Mesendoderm (in vitro differentiated cells): ENCODE measurements around the gene DENND5B. TPM values are rescaled to one million over a fixed set of nuclear protein-coding genes. Genes with fewer than 3 reads are reported as not detected.

ENCODE experiments used
- DNase-seq: peaks from one replicate; pipeline ENCODE4 v3.0.0; 2013
- H2AK5ac ChIP-seq: 2 replicates; pipeline ENCODE4 v1.6.1; 2013; ENCODE audit warnings: low read length, inconsistent platforms
- H2BK120ac ChIP-seq: 2 replicates; pipeline ENCODE4 v1.6.1; 2013; ENCODE audit warnings: low read depth, mild to moderate bottlenecking, low read length, moderate library complexity, mixed read lengths
- H2BK15ac ChIP-seq: replicated peaks from 2 replicates; pipeline ENCODE4 v1.6.1; 2013; ENCODE audit warnings: low read depth, mild to moderate bottlenecking, moderate library complexity
- H2BK5ac ChIP-seq: 2 replicates; pipeline ENCODE4 v1.6.1; 2013; ENCODE audit warnings: low read length, inconsistent platforms
- H3K18ac ChIP-seq: 2 replicates; pipeline ENCODE4 v1.6.1; 2013; ENCODE audit warnings: mild to moderate bottlenecking, low read length, mixed read lengths
- H3K23ac ChIP-seq: one replicate; pipeline ENCODE4 v1.6.1; 2013; ENCODE audit warnings: low read length
- H3K27ac ChIP-seq: 2 replicates; pipeline ENCODE4 v1.5.1; 2013; ENCODE audit warnings: low read depth, mild to moderate bottlenecking, inconsistent platforms, low read length, moderate library complexity
- H3K27me3 ChIP-seq: 2 replicates; pipeline ENCODE4 v1.6.1; 2013; ENCODE audit warnings: low read length, control low read depth, mild to moderate bottlenecking, inconsistent platforms; ENCODE audit not compliant: insufficient read depth, poor library complexity
- H3K36me3 ChIP-seq: 2 replicates; pipeline ENCODE4 v1.6.1; 2013; ENCODE audit warnings: low read length, inconsistent platforms; ENCODE audit not compliant: control insufficient read depth, insufficient read depth
- H3K4ac ChIP-seq: one replicate; pipeline ENCODE4 v1.6.1; 2013; ENCODE audit warnings: low read depth, mild to moderate bottlenecking, low read length, moderate library complexity
- H3K4me1 ChIP-seq: 2 replicates; pipeline ENCODE4 v1.6.1; 2013; ENCODE audit warnings: low read depth, low read length, inconsistent platforms; ENCODE audit not compliant: control insufficient read depth
- H3K4me2 ChIP-seq: 2 replicates; pipeline ENCODE4 v1.6.1; 2013; ENCODE audit warnings: low read length
- H3K4me3 ChIP-seq: 2 replicates; pipeline ENCODE4 v1.5.1; 2013; ENCODE audit warnings: mild to moderate bottlenecking, low read length
- H3K56ac ChIP-seq: one replicate; pipeline ENCODE4 v1.6.1; 2013; ENCODE audit warnings: low read length
- H3K79me1 ChIP-seq: 2 replicates; pipeline ENCODE4 v1.6.1; 2013; ENCODE audit warnings: low read length, inconsistent platforms
- H3K79me2 ChIP-seq: 2 replicates; pipeline ENCODE4 v1.6.1; 2013; ENCODE audit warnings: mild to moderate bottlenecking, low read length; ENCODE audit not compliant: control insufficient read depth, insufficient read depth
- H3K9ac ChIP-seq: 2 replicates; pipeline ENCODE4 v1.6.1; 2013; ENCODE audit warnings: low read length, inconsistent platforms
- H4K5ac ChIP-seq: one replicate; pipeline ENCODE4 v1.6.1; 2013; ENCODE audit warnings: low read length
- H4K8ac ChIP-seq: one replicate; pipeline ENCODE4 v1.6.1; 2013; ENCODE audit warnings: low read depth, mild to moderate bottlenecking, control low read depth, low read length, moderate library complexity
- WGBS: extraction: QIAGEN DNeasy Blood & Tissue Kit; methylation state at CpG from one replicate; pipeline ENCODE4 v1.1.7; 2013; ENCODE audit warnings: low lambda C conversion rate, missing lambda C conversion rate; ENCODE audit not compliant: insufficient coverage; ENCODE audit errors: extremely low coverage; 5-methylcytosine and 5-hydroxymethylcytosine counted together
- polyA plus RNA-seq, 2 experiments: library from polyadenylated mRNA; stranded (reverse); fragments of 200-250 nt; gene quantifications; one replicate each; pipeline ENCODE4 v1.2.3, GENCODE V29; 2013

The DENND5B gene
- 5.8 TPM for polyA plus RNA-seq (2013, experiment 1 of 2)
- 5.7 TPM for polyA plus RNA-seq (2013, experiment 2 of 2)

DNA sequence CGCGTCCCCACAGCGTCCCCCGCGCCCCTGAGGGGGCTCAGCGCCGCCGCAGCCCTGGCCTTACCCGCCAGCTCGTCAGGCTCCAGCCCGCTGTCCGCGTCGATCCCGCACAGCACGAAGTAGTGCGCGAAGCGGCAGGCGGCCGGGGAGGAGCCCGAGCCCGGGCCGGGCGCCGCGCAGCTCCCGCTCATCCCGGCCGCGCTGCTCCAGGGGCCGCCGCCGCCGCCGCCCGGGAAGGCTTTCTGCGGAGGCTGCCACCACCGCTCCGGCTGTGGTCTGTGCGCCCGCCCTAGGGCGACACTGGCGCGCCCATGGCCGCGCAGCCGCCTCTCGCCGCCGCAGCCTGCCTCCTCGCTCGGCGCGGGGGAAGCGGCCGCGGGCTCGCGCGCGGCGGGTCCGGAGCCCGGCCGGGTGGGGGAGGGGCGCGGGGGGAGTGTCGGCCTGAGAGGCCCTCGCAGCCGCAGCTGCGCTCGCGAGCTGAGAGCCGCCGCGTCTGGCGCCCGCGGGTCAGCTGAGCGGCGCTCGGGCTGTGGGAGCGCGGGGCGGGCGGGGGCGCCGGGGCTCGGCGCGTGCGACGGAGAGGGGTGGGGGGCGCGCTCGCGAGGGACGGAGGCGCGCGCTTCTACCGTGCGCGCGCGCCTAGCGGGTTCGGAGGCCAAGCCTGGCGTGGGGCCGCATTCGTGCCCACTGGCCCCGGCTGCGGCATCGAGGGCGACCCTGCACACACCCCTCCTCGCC, at the start of gene DENND5B:
TSS of gene DENND5B (minus strand) at position 495 of the 738 bp plus-strand sequence. CDS start at position 191, 304 bp downstream.
- H3K27me3 ChIP-seq: no peaks in the 10 kb centered on the region
- peak within 1 kb of the TSS; percentile 89 for H3K23ac ChIP-seq
- H4K8ac ChIP-seq: no peak within 1 kb of the TSS
- H3K4me1 ChIP-seq: peaks cover 4% of the 10 kb centered on the region
- H3K79me2 ChIP-seq: no peaks in the 10 kb centered on the region
- H3K56ac ChIP-seq: peak within 1 kb of the TSS; percentile 77
- H3K4me3 ChIP-seq: peak within 1 kb of the TSS; percentile 85
- peak within 1 kb of the TSS; percentile 57 for H3K9ac ChIP-seq
- no peak within 1 kb of the TSS for H2BK15ac ChIP-seq
- H2BK5ac ChIP-seq: no peak within 1 kb of the TSS
- H3K27ac ChIP-seq: peak within 1 kb of the TSS; percentile 35
- DNase-seq: peak; percentile 70
- H3K4ac ChIP-seq: peak within 1 kb of the TSS; percentile 27
- peak within 1 kb of the TSS; percentile 91 for H3K4me2 ChIP-seq
- no CpG with 5 or more reads among the region's 117 CpGs for WGBS
- no peak within 1 kb of the TSS for H4K5ac ChIP-seq
- H2AK5ac ChIP-seq: no peak within 1 kb of the TSS
- H2BK120ac ChIP-seq: no peak within 1 kb of the TSS
- peak within 1 kb of the TSS; percentile 95 for H3K18ac ChIP-seq
- H3K36me3 ChIP-seq: no peaks in the 10 kb centered on the region
- H3K79me1 ChIP-seq: peaks cover 2% of the 10 kb centered on the region

DNA sequence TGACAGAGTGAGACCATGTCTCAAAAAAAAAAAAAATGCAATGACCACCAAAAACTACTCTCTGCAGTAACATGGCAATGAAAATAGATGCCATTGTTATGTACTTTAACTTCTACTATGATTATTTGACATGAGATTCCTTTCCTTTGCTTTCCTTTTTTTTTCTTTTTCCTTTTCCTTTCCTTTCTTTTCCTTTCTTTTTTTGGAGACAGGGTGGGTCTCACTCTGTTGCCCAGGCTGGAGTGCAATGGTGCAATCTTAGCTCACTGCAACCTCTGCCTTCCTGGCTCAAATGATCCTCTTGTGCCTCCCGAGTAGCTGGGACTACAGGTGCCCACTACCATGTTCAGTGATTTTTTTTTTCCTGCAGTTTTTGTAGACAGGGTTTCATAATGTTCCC, 43.7 kb upstream of the DENND5B start:
- Histone ChIP-seq H3K79me2 (no peaks in the 10 kb centered on the region), H2AK5ac (no peak overlapping the region), H3K79me1 (no peaks in the 10 kb centered on the region), H3K4me3 (no peak overlapping the region), H4K5ac (no peak overlapping the region), H3K9ac (no peak overlapping the region), H2BK120ac (no peak overlapping the region), H2BK5ac (no peak overlapping the region), H3K4me2 (no peak overlapping the region), H3K4me1 (no peaks in the 10 kb centered on the region), H3K18ac (no peak overlapping the region), H3K36me3 (no peaks in the 10 kb centered on the region), H4K8ac (no peak overlapping the region), H3K27me3 (no peaks in the 10 kb centered on the region), H3K4ac (no peak overlapping the region), H2BK15ac (no peak overlapping the region), H3K27ac (no peak overlapping the region), H3K23ac (no peak overlapping the region), H3K56ac (no peak overlapping the region)
- no CpG with 5 or more reads among the region's 1 CpG for whole genome bisulfite sequencing
- DNase-seq: no peak

- Histone ChIP-seq H2BK15ac (no peak overlapping the region), H3K4me1 (no peaks in the 10 kb centered on the region), H3K4me2 (no peak overlapping the region), H3K9ac (no peak overlapping the region), H3K56ac (no peak overlapping the region), H2AK5ac (no peak overlapping the region), H2BK120ac (no peak overlapping the region), H3K79me2 (no peaks in the 10 kb centered on the region), H3K4me3 (no peak overlapping the region), H3K79me1 (no peaks in the 10 kb centered on the region), H3K23ac (no peak overlapping the region), H3K27me3 (no peaks in the 10 kb centered on the region), H3K27ac (no peak overlapping the region), H3K36me3 (no peaks in the 10 kb centered on the region), H2BK5ac (no peak overlapping the region), H3K18ac (no peak overlapping the region), H3K4ac (no peak overlapping the region), H4K5ac (no peak overlapping the region), H4K8ac (no peak overlapping the region)
- no CpG with 5 or more reads among the region's 4 CpGs for WGBS
- no peak for DNase-seq
These were observed 42.5 kb upstream of the DENND5B start for GRCh38 chr12:31633464-31633863.

- Histone ChIP-seq H3K27me3 (no peaks in the 10 kb centered on the region), H2BK5ac (no peak overlapping the region), H4K5ac (no peak overlapping the region), H3K56ac (no peak overlapping the region), H2BK120ac (no peak overlapping the region), H3K23ac (no peak overlapping the region), H3K4me2 (no peak overlapping the region), H3K79me1 (no peaks in the 10 kb centered on the region), H3K36me3 (no peaks in the 10 kb centered on the region), H3K18ac (no peak overlapping the region), H3K4me3 (no peak overlapping the region), H3K9ac (no peak overlapping the region), H2AK5ac (no peak overlapping the region), H2BK15ac (no peak overlapping the region), H3K27ac (no peak overlapping the region), H4K8ac (no peak overlapping the region), H3K4me1 (no peaks in the 10 kb centered on the region), H3K79me2 (no peaks in the 10 kb centered on the region), H3K4ac (no peak overlapping the region)
- no peak for DNase-seq
- WGBS: no CpG with 5 or more reads among the region's 12 CpGs
These were observed 40.9 kb upstream of the DENND5B start for GRCh38 chr12:31631809-31632208.

DNA sequence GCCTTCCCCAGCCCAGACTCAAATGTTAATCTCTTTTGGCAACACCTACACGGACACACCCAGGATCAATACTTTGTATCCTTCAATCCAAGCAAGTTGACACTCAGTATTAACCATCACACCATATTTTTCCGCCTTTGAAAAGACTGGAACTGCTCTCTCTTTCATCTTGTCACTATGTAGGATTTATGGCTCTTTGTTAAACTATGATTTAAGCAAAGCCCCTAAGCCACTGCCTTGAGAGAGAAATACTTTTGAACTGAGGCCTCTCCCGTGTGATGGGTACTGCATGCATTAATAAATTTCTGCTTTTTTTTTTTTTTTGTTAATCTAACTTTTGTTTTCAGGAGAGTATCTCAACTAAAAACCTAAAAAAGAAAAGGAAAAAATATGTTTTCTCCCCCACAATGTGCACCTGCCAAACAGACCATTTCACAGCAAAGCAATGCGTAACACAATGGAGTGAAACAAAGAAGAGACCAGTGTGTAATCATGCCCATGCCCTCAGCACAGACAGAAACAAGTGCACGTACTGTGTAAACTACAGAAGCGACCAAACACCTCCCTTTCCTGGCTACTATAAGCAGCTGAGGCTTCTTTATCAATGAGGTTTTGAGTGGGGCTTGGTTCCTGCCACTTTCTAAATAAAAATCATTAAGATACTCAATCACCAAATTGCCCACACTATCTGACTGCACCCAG, 40.2 kb upstream of the DENND5B start:
- no peak overlapping the region for H3K23ac ChIP-seq
- no peak overlapping the region for H2AK5ac ChIP-seq
- no peak overlapping the region for H3K56ac ChIP-seq
- DNase-seq: no peak
- H3K18ac ChIP-seq: no peak overlapping the region
- H3K36me3 ChIP-seq: no peaks in the 10 kb centered on the region
- WGBS: no CpG with 5 or more reads among the region's 6 CpGs
- no peak overlapping the region for H2BK120ac ChIP-seq
- H2BK15ac ChIP-seq: no peak overlapping the region
- H3K4ac ChIP-seq: no peak overlapping the region
- H3K9ac ChIP-seq: no peak overlapping the region
- H3K27ac ChIP-seq: no peak overlapping the region
- no peaks in the 10 kb centered on the region for H3K79me2 ChIP-seq
- H3K4me1 ChIP-seq: no peaks in the 10 kb centered on the region
- no peak overlapping the region for H4K5ac ChIP-seq
- H3K4me2 ChIP-seq: no peak overlapping the region
- no peaks in the 10 kb centered on the region for H3K79me1 ChIP-seq
- H2BK5ac ChIP-seq: no peak overlapping the region
- no peak overlapping the region for H3K4me3 ChIP-seq
- no peak overlapping the region for H4K8ac ChIP-seq
- H3K27me3 ChIP-seq: no peaks in the 10 kb centered on the region
